Measurements from ENCODE around the gene CPLX3.
"Not testable (repeated sequence)": the region's sequence is repeated elsewhere in the genome, so short reads cannot be mapped to it uniquely, and the experiment has no call there.

The CPLX3 gene

DNA sequence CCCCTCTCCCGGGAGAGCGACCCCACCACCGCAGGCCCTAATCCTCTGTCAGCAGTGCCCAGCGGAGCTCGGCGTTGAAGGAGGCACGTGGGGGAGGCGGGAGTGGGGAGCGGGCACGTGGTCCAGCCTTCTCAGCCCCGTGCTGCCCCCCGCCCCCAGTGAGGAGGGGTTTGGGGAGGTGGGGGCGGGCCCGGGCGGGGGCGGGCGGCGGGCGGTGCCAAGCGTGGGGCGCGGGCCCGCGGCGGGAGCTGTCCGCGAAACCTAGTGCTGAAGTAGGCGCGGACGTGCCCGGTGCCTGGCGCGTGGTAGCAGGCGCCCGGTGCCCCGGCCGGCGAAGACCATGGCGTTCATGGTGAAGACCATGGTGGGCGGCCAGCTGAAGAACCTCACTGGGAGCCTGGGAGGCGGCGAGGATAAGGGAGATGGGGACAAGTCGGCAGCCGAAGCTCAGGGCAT lies at the start of gene CPLX3:
TSS of gene CPLX3 (plus strand) at position 264 of the 456 bp plus-strand sequence. CDS start at position 341, 77 bp downstream.
- peak in 2 of 3 experiments; percentile 43 to 61 for DNase-seq

- peak in 1 of 3 experiments; percentile 38 for DNase-seq
Measured at GRCh38 chr15:74776821-74777768, 49.3 kb upstream of the CPLX3 start.

GRCh38 chr15:74777769-74778598 lies 48.4 kb upstream of the CPLX3 start:
- DNase-seq, result no peak

GRCh38 chr15:74778599-74778970 lies 47.8 kb upstream of the CPLX3 start:
- DNase-seq, result no peak

DNA sequence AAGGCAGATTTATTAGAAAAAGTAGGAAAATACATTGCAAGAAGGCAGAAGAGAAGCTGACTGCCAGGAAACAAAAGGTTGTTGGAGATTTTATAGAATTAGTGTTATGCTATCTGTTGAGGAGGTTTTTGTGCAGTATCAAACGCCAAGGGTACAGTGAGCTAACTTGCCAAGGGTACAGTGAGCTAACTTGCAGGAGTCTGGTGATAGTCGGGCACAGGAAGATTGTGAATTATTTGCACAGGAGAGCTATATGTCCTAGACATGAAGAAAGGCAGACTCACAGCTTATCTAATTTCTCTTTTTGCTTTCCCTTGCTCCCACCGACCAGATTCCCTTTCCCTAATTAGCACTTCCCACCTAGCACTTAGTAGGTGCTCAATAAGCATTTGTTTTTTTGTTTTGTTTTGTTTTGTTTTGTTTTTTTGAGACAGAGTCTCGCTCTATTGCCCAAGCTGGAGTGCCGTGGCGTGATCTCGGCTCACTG lies 47.2 kb upstream of the CPLX3 start:
- DNase-seq, result no peak

DNA sequence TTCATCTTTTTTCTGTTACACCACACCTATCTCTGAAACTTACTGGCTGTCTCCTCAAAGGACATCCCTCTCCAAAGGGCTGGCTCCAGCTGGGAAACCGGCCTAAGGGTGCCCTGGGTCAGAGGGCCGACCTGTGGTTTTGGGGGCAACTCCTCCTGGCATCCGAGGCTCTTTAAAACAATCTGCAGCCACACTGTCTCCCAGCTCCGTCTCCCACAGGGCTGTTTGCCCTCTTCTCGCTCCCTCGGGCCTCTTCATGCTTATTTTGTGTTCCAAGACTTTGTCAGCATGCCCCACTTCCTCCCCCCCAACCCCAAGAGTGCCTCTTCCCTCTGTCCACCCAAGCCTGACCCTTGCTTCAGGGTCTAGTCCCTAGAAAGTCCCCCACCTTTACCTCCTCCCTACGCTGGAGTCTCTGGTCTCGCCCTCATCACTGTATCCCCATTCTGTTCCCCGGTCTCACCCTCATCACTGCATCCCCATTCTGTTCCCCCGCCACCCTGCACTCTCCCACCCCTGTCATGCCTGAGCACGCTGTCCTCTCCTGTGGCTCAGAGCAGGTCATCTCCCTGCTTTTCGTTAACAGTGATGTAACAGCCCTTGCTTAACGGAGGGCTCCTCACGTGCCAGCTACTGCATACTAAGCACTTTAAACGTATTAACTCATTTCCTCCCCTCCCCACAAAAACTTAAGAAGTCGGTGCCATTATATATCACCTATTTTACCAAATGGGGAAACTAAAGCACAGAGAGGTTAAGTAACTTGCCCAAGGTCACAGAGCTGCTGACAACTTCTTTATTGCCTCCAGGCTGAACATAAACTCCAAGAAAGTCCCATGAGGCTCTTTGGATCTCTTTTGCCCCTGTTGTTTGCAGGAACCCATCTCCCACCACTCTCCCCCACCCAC lies 45.6 kb upstream of the CPLX3 start:
- no peak for DNase-seq

DNA sequence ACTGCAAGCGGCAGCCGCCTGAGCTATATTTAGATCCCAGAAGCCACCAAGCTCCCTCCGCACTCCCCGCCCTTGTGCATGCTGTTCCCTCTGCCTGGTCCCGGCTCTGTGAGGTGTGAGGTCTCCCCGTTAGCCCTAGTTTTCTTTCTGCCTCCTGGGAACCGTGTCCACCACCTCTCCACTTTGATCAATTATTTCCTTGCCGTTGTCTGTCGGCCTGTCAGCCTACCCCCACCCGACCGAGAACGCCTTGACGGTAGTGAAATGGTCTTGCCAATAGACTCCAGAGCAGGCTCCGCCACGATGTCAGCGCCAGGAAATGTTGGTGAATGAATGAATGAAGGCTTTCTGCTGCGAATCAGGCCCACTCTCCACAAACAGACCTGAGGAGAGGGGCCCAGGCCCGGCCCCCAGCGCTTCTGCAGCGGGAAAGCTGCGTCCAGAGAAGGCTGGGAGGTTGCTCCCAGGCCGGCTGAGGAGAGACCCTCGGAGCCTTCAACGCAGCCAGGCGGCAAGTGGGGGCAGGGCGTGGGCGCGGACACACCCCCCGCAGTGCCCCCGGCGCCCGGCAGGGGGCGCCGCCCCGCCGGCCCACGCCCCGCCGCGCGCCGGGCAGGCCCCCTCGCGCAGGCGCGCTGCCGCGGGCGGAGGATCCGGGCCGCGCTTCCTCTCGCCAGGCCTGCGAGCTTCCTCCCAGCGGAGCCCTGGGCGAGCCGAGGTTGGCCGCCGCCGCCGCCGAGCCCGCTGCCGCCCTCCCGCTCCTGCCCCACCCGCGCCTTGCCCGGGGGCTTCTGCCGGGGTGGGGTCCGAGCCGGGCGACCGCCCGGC lies 44.8 kb upstream of the CPLX3 start, which contains the start of gene CSK:
TSS of gene CSK (plus strand) at position 650 of the 828 bp plus-strand sequence. CDS start 16,218 bp downstream, outside the sequence.
- DNase-seq, result peak; percentile 78 to 81 (median 78)

DNA sequence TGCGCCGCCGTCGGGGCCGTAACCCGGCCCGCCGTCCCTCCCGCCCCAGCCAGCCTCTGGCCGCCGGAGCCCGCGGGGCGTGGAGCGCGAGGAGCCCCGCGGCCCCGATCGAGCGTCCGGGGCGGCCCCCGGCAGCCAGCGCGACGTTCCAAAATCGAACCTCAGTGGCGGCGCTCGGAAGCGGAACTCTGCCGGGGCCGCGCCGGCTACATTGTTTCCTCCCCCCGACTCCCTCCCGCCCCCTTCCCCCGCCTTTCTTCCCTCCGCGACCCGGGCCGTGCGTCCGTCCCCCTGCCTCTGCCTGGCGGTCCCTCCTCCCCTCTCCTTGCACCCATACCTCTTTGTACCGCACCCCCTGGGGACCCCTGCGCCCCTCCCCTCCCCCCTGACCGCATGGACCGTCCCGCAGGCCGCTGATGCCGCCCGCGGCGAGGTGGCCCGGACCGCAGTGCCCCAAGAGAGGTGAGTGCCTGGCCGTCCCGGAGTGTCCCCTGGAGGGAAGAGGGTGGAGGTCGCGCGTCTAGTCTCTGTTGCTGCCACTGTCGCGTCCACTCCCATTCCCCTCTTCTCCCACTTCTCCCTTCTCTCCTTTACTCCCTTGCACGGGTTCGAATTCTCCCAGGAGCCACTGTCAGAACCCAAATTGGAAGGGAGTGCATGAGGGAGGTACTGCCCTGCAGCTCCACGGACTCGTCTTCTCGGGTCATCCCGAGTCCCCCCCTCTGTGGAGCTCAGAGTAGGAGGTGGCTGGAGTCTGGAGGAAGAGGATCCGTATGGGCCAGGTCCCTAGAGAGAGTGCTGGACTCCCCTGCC lies 44.0 kb upstream of the CPLX3 start:
- DNase-seq, result peak in 1 of 3 experiments; percentile 55

- no peak for DNase-seq
Measured at GRCh38 chr15:74783072-74783807, 43.2 kb upstream of the CPLX3 start.

- DNase-seq, result no peak
Measured at GRCh38 chr15:74783808-74784175, 42.6 kb upstream of the CPLX3 start.

DNA sequence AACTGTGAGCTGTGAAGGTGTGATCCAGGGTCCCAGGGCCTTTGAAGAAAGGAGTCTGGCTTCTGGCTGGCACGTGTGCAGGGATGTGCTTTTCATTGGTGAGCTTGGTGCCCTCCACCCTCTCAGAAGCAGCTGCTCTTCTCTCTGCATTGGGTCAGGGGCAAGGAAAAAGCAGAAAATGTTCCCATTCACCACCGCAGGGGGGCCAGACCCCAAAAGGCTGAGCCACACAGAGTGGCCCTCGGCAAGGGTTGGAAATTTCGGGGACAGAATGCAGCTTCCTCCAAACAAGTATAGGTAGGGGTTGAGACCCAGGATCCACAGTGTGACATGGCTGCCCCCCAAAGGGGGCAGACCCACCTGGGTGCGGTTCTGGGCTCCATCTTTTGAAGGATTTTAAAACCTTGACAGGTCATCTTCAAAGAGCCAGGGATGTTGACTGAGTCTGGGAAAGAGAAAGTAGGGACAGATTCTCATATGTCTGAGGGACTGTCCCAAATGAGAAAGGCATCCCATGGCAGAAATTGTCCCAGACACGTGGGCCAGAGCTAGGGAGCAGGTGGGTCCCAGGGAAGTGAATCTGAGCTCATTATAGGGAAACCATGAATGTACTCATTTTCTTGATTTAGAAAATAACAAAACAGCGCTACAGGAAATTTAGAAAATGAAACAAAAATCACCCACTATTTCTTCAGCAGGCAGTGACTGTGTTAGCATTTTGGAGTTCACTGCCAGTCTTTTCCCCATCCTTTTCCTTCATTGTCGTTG lies 41.8 kb upstream of the CPLX3 start:
- no peak for DNase-seq

DNA sequence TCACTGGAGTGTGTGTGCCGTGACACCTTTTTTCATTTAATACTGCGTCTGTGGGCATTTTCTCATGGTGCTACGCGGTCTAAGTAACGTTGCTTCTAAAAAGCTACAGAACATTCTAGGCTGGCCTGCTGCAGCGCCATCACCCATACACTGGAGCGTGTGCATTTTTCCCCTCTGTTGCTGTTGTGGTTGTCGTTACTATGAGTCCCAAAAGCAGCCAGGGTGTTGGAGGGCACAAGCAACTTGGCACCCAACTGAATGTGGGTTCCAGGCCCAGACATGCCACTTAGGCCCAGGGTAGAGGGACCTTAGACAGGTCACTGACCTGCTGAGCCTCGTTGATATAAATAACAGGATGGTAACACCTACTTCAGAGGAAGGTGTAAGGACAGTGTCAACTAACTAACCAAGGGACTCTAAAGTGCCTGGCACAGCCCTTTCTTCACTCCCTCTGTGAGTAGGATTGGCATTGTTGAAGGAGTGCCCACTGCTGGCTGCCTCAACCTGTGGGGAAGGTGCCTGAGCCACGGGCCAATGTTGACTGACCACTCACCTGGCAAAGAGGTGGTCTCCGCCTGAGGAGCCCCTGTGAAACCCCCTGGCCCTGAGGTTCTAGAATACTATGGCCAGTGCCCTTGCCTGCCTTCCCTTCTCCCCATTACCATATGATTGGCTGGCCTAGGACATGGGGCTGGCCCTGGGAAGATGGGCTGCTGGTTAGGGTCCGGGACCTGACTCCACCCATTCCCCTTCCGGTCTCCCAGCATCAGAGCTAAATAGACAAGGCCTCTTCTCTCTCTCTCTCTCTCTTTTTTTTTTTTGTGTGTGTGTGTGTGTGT lies 41.0 kb upstream of the CPLX3 start:
- no peak for DNase-seq

DNA sequence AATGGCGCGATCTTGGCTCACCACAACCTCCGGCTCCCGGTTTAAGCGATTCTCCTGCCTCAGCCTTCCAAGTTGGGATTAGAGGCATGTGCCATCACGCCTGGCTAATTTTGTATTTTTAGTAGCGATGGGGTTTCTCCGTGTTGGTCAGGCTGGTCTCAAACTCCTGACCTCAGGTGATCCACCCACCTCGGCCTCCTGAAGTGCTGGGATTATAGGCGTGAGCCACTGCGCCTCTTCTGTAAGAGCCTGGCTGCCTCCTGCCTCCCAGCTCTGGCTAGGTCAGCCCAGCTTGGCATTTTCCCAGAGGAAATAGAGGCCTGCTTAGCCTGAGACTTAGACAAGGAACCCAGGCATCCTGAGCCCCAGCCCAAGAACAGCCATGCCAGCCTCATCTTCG lies 40.3 kb upstream of the CPLX3 start:
- not testable (repeated sequence) for DNase-seq

- DNase-seq, result peak in 1 of 3 experiments; percentile 17
Measured at GRCh38 chr15:74786551-74787165, 39.8 kb upstream of the CPLX3 start.

DNA sequence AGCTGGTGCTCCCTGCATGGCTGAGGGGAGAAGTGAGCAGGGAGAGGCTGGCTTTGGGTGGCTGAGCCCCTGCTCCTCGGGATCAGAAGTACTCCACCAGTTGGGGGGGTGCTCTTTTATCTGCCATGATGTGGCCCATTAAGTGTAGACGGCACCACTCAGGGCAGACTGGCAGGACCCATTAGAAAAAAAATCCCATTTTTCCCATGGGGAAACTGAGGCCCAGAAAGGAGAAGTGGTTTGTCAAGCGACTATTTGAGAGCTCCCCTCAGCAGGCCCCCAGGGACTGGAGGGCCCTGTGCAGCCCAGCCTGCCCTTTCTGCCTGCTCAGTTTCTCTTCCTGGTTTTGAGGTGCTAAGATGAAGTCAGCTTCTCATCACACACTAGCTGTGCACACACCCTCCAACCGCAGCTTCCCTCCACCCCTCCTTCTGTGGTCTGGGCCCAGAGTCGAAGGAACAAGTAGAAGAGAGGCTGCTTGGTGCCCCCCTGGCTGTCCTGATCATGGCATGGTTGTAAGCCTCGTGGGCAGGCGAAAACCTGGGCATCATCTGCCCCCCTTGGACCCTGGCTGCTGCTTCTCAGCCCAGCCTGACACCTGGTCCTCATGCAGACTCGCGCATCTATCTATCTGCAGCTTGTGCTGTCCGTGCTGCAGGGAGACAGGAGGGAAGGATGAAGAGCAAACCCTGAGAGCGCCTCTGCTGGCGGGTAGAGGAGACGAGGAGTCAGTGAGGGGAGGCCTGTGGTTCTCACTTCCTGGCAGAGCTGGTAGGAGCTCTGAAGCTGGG lies 39.0 kb upstream of the CPLX3 start:
- DNase-seq, result no peak

DNA sequence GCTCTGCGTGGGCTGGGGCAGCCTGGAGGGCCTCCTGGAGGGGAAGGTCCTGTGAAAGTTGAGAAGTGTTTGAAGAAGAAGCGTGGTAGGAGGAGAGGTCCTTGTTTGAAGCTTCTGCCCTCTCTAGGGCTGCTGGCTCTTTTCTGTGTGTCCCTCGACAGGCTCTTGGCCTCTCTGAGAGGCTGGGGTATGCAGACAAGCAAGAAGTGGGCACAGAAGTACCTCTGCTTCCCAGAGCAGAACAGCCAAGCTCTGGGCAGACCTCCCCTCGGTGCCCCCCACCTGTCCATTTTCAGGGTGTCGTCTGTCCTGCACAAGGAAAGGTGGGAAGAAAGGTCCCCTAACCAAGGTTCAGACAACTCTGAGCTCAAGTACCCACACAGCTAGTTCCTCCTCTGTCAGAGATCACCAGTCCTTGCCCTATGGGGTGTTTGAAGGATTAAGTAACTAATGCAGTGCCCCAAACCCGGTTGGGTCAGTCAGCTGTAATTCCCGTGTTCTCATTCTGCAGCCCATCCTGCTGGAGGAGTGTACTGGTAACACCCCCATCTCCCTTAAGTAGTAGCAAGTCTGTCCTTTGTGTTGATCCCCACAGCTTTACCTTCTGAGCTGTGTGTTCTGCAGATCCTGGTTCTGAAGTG lies 38.3 kb upstream of the CPLX3 start:
- no peak for DNase-seq

Data from NCI-H1417 (cell line).